Adipocyte (in vitro differentiated cells): ENCODE results near the gene GADL1.

Experiments
- DNase-seq: peaks from one replicate; pipeline ENCODE4 v3.0.0-alpha.2; 2015; ENCODE audit warnings: low read depth
- H3K27me3 ChIP-seq: replicated peaks from 2 replicates; pipeline ENCODE4 v1.7.0; 2013; ENCODE audit warnings: mild to moderate bottlenecking, low read length, moderate library complexity; ENCODE audit not compliant: control insufficient read depth, insufficient read depth
- H3K36me3 ChIP-seq: 2 replicates; pipeline ENCODE4 v1.7.0; 2013; ENCODE audit warnings: low read length, mild to moderate bottlenecking, moderate library complexity; ENCODE audit not compliant: control insufficient read depth, insufficient read depth, severe bottlenecking
- H3K4me1 ChIP-seq: 2 replicates; pipeline ENCODE4 v1.7.0; 2013; ENCODE audit warnings: mild to moderate bottlenecking, low read length, moderate library complexity; ENCODE audit not compliant: control insufficient read depth, insufficient read depth
- H3K4me3 ChIP-seq: 2 replicates; pipeline ENCODE4 v1.7.0; 2013; ENCODE audit warnings: mild to moderate bottlenecking, low read length, moderate library complexity
- H3K9ac ChIP-seq: 2 replicates; pipeline ENCODE4 v1.7.0; 2013; ENCODE audit warnings: mild to moderate bottlenecking, low read length, moderate library complexity
- H3K9me3 ChIP-seq: 2 replicates; pipeline ENCODE4 v1.7.0; 2013; ENCODE audit warnings: mild to moderate bottlenecking, low read length, moderate library complexity; ENCODE audit not compliant: control insufficient read depth

GADL1 gene

GRCh38 chr3:30738605-30739004, 155.9 kb downstream of the GADL1 start:
- H3K36me3 ChIP-seq, result no peaks in the 10 kb centered on the region
- no peak overlapping the region for H3K9ac ChIP-seq
- DNase-seq, result no peak
- no peak overlapping the region for H3K4me3 ChIP-seq
- H3K4me1 ChIP-seq, result peaks cover 5% of the 10 kb centered on the region
- H3K9me3 ChIP-seq, result no peaks in the 10 kb centered on the region
- no peaks in the 10 kb centered on the region for H3K27me3 ChIP-seq

- Histone ChIP-seq H3K9me3 (no peaks in the 10 kb centered on the region), H3K27me3 (no peaks in the 10 kb centered on the region), H3K36me3 (no peaks in the 10 kb centered on the region), H3K9ac (no peak overlapping the region), H3K4me1 (peaks cover 9% of the 10 kb centered on the region), H3K4me3 (no peak overlapping the region)
- no peak for DNase-seq
Measured at GRCh38 chr3:30737743-30738499, 156.5 kb downstream of the GADL1 start.

DNA sequence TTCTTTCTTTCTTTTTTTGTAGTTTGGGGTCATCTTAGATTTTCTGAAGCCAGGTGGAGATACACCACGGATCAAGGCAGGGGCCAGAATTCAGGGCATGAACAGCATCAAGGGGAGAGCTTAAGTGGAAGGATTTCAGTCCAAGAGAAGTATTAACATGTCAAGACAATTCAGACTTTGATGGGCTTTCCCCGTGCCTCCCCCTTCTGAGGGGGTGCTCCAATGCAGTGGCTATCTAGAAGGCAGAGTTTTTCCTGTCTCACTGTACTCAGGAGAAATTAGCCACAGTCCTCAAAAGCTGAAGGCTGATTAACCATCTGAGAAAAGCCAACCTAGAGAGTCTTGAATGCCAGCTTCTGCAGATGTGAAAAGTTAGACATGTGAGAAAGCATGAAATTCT, 160.8 kb downstream of the GADL1 start:
- Histone ChIP-seq H3K9me3 (no peaks in the 10 kb centered on the region), H3K4me1 (peaks cover 9% of the 10 kb centered on the region), H3K4me3 (no peak overlapping the region), H3K36me3 (no peaks in the 10 kb centered on the region), H3K27me3 (no peaks in the 10 kb centered on the region), H3K9ac (no peak overlapping the region)
- no peak for DNase-seq

- DNase-seq, result no peak
- Histone ChIP-seq H3K4me3 (no peak overlapping the region), H3K9me3 (no peaks in the 10 kb centered on the region), H3K9ac (no peak overlapping the region), H3K36me3 (no peaks in the 10 kb centered on the region), H3K27me3 (no peaks in the 10 kb centered on the region), H3K4me1 (peaks cover 9% of the 10 kb centered on the region)
Measured at GRCh38 chr3:30733209-30733608, 161.3 kb downstream of the GADL1 start.

GRCh38 chr3:30730967-30731366, 163.5 kb downstream of the GADL1 start:
- H3K4me1 ChIP-seq, result peaks cover 7% of the 10 kb centered on the region
- H3K9ac ChIP-seq, result no peak overlapping the region
- no peaks in the 10 kb centered on the region for H3K27me3 ChIP-seq

DNA sequence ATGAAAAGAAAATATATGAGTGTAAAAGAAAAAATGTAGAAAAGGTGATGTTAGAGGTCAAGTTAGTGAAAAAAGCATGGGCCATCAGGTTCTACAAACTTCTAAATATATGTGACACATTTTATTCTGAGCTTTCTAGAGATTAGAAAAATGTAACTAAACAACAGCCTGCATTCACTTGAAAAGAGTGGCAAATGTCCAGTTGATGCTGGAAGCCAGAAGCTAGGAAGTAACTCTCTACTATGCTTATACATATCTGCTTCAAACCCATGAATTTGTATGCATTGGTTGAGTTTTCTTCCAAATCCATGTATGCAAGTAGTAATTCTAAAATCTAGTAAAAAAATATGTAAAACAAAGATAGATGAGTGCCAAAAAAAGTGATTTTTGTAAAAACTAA, 164.5 kb downstream of the GADL1 start:
- DNase-seq, result no peak
- Histone ChIP-seq H3K4me1 (peaks cover 4% of the 10 kb centered on the region), H3K9me3 (no peaks in the 10 kb centered on the region)

More at GRCh38 chr3:30730967-30731366, 163.5 kb downstream of the GADL1 start:
- DNase-seq, result no peak
- Histone ChIP-seq H3K4me3 (no peak overlapping the region), H3K9me3 (no peaks in the 10 kb centered on the region), H3K36me3 (no peaks in the 10 kb centered on the region)

DNA sequence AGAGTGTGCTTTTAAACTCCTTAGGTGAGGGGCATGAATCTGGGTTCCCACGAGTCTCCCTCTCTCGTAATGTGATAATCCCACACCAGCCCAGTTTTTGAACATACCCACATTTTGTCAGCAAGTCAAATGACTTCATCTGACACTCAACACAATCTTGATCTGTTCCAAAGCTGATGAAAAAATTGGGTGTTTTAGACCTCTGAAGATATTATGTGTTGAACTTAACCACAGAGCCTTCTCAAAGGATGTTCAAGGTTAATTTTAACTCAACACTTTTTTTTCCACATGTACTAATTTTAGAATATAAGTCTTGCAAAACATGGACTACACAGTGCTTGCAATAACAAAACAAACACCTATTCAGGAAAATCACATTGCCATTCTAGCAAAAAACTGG, 164.9 kb downstream of the GADL1 start:
- H3K36me3 ChIP-seq, result no peaks in the 10 kb centered on the region

More for the DNA sequence above, 164.5 kb downstream of the GADL1 start:
- Histone ChIP-seq H3K36me3 (no peaks in the 10 kb centered on the region), H3K27me3 (no peaks in the 10 kb centered on the region), H3K9ac (no peak overlapping the region), H3K4me3 (no peak overlapping the region)

DNA sequence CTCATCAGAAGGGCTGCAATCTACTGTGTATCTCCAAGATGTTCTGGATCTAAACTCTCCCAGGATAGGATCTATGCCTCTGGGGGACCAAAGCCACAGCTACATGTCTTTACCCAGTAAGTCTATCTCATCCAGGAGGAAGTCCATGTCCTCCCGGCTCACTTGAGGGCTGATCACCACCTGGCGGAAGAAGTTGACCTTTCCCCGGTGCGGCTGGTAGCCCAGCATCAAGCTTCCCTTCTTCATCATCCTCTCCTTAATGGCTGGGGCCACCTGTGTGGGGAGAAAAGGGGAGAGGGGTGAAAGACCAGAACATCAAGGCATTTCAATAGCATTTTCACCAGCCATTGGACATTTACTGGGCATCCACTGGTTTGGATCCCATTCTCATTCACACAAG, 166.3 kb downstream of the GADL1 start:
- H3K9me3 ChIP-seq, result no peaks in the 10 kb centered on the region

More for the DNA sequence above, 164.9 kb downstream of the GADL1 start:
- Histone ChIP-seq H3K9ac (no peak overlapping the region), H3K9me3 (no peaks in the 10 kb centered on the region), H3K4me1 (peaks cover 4% of the 10 kb centered on the region), H3K4me3 (no peak overlapping the region), H3K27me3 (no peaks in the 10 kb centered on the region)
- DNase-seq, result no peak

GRCh38 chr3:30724863-30725262, 169.6 kb downstream of the GADL1 start:
- Histone ChIP-seq H3K36me3 (no peaks in the 10 kb centered on the region), H3K9ac (no peak overlapping the region), H3K9me3 (no peaks in the 10 kb centered on the region)

More for the DNA sequence above, 166.3 kb downstream of the GADL1 start:
- DNase-seq, result no peak
- Histone ChIP-seq H3K36me3 (no peaks in the 10 kb centered on the region), H3K4me1 (peaks cover 2% of the 10 kb centered on the region), H3K9ac (no peak overlapping the region), H3K27me3 (no peaks in the 10 kb centered on the region), H3K4me3 (no peak overlapping the region)

GRCh38 chr3:30723211-30723610, 171.2 kb downstream of the GADL1 start:
- no peaks in the 10 kb centered on the region for H3K9me3 ChIP-seq
- H3K9ac ChIP-seq, result no peak overlapping the region
- H3K4me1 ChIP-seq, result no peaks in the 10 kb centered on the region
- H3K36me3 ChIP-seq, result no peaks in the 10 kb centered on the region
- H3K4me3 ChIP-seq, result no peak overlapping the region
- H3K27me3 ChIP-seq, result no peaks in the 10 kb centered on the region
- DNase-seq, result no peak

More at GRCh38 chr3:30724863-30725262, 169.6 kb downstream of the GADL1 start:
- no peak for DNase-seq
- H3K4me1 ChIP-seq, result no peaks in the 10 kb centered on the region
- H3K4me3 ChIP-seq, result no peak overlapping the region
- no peaks in the 10 kb centered on the region for H3K27me3 ChIP-seq

- no peak overlapping the region for H3K9ac ChIP-seq
- no peak for DNase-seq
- H3K4me3 ChIP-seq, result no peak overlapping the region
- no peaks in the 10 kb centered on the region for H3K9me3 ChIP-seq
- no peaks in the 10 kb centered on the region for H3K27me3 ChIP-seq
- no peaks in the 10 kb centered on the region for H3K36me3 ChIP-seq
- no peaks in the 10 kb centered on the region for H3K4me1 ChIP-seq
Measured at GRCh38 chr3:30721314-30721634, 173.2 kb downstream of the GADL1 start.
